Right hindlimb (tissue), 1 donor: ENCODE measurements around the gene SLC19A1.

Experiments
- DNase-seq: peaks from one replicate; pipeline ENCODE4 v3.0.0-alpha.2; 2018

Gene SLC19A1

GRCh38 chr21:45515241-45516061, 26.8 kb downstream of the SLC19A1 start:
- DNase-seq, result no peak

GRCh38 chr21:45514311-45515021, 27.8 kb downstream of the SLC19A1 start:
- DNase-seq, result no peak

GRCh38 chr21:45513741-45514310, 28.4 kb downstream of the SLC19A1 start:
- DNase-seq, result no peak

- no peak for DNase-seq
Measured at GRCh38 chr21:45513003-45513717, 29.1 kb downstream of the SLC19A1 start.

GRCh38 chr21:45512626-45513002, 29.6 kb downstream of the SLC19A1 start:
- DNase-seq, result no peak

- no peak for DNase-seq
Measured at GRCh38 chr21:45511661-45512431, 30.4 kb downstream of the SLC19A1 start.

- DNase-seq, result no peak
Measured at GRCh38 chr21:45511007-45511406, 31.2 kb downstream of the SLC19A1 start.

GRCh38 chr21:45510466-45510955, 31.7 kb downstream of the SLC19A1 start:
- DNase-seq, result no peak

GRCh38 chr21:45509566-45510465, 32.4 kb downstream of the SLC19A1 start:
- DNase-seq, result peak; percentile 15

- DNase-seq, result peak; percentile 20
Measured at GRCh38 chr21:45508607-45509565, 33.4 kb downstream of the SLC19A1 start.

- peak; percentile 8 for DNase-seq
Measured at GRCh38 chr21:45507888-45508508, 34.2 kb downstream of the SLC19A1 start.

GRCh38 chr21:45507523-45507875, 34.7 kb downstream of the SLC19A1 start:
- DNase-seq, result peak; percentile 16

GRCh38 chr21:45506836-45507522, 35.3 kb downstream of the SLC19A1 start:
- peak; percentile 13 for DNase-seq

- no peak for DNase-seq
Measured at GRCh38 chr21:45506241-45506817, 35.9 kb downstream of the SLC19A1 start.

GRCh38 chr21:45505416-45506021, 36.7 kb downstream of the SLC19A1 start:
- no peak for DNase-seq

- DNase-seq, result no peak
Measured at GRCh38 chr21:45504516-45505415, 37.5 kb downstream of the SLC19A1 start.

- DNase-seq, result no peak
Measured at GRCh38 chr21:45504021-45504515, 38.2 kb downstream of the SLC19A1 start.
